GM23248 (cell line): Measurements from ENCODE around the gene KRT13.

Experiments used
- EZH2 ChIP-seq: fragments of 200-600 bp; sonication (generic); IDR thresholded peaks from 2 replicates; pipeline ENCODE4 v1.6.1; 2018; ENCODE audit warnings: antibody characterized with exemption, mild to moderate bottlenecking; ENCODE audit not compliant: insufficient read depth, poor library complexity, severe bottlenecking
- EZH2phosphoT487 ChIP-seq: fragments of 200-600 bp; sonication (generic); IDR thresholded peaks from 2 replicates; pipeline ENCODE4 v1.6.1; 2018; ENCODE audit warnings: antibody characterized with exemption, moderate library complexity, mild to moderate bottlenecking, low read depth; ENCODE audit not compliant: insufficient read depth

DNA sequence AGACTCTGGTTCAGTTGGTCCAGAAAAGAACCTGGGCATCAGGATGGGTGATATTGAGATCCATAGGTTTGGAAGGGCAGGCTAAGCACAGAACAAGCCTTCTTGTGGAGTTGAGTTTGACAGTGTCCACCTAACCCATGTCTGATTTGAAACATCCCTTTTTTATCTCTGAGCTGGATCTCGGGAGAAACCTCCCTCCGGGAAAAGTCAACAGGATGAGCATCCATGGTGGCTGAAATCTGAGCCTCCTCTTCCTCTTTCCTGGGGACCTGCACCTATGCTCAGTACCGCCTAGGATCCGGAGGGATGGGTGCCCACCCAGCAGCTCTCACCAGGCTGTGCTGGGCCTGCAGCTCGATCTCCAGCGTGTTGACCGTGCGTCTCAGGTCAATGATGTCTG is 41.7 kb downstream of the KRT13 start:
- no peak for TF ChIP-seq EZH2
- no peak for TF ChIP-seq EZH2phosphoT487
